GM19395 (cell line): Measurements from ENCODE around the gene PARD3.
"Not testable (repeated sequence)": the region's sequence is repeated elsewhere in the genome, so short reads cannot be mapped to it uniquely, and the experiment has no call there.

Experiments
- ATAC-seq: cut with Tn5 transposase; IDR thresholded peaks from one replicate; pipeline ENCODE4 v1.9.1; 2021; ENCODE audit warnings: mild to moderate bottlenecking, moderate library complexity; ENCODE audit not compliant: unreplicated experiment

PARD3 gene

GRCh38 chr10:34815185-34816084 lies at the start of gene PARD3:
PARD3 (minus strand) TSS chr10:34815296; CDS start chr10:34814995, 301 bp downstream.
- peak; percentile 56 for ATAC-seq

DNA sequence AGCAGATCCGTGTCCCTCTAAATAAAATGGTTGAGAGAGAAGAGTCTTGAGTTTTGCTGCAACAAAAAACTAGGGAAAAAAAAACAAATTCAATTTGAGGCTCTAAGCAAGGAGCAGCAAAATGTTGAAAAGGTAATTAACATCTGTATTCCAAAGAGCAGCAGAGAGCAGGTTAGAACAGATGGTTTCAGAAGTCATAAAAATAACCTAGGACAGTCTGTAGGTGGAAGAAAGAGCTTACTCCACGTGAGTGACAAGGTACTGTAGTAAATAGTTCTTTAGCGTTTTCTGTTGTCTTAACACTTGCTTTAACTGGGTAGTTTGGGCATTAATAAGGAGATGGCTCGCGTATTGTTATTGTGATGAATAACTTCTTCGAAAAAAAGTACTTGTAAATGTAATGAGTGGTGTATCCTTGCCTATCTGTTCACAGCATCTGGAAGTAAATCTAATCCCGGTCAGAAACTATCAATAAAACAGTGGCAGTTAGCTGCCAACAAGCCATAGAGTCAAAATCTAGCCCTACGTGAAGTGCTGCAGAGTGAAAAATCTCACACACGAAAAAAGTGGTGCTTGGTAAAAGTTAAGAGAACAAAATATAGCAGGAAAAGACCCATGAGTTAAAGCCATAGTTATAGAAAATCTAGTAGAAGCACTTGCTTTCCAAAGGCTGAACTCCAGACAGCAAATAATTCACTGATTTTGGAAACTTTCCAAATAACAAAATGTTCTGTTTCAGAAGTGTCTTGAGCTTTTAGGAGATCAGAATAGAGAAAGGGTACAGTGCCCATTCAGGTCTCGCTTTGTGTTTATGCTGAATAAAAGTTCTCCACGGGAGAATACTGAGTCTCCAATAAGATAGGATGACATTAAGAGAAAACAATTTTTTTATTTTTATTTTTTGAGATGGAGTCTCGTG lies 49.3 kb upstream of the PARD3 start:
- ATAC-seq, result no peak

- ATAC-seq, result no peak
These were observed 47.8 kb upstream of the PARD3 start for GRCh38 chr10:34862892-34863291.

DNA sequence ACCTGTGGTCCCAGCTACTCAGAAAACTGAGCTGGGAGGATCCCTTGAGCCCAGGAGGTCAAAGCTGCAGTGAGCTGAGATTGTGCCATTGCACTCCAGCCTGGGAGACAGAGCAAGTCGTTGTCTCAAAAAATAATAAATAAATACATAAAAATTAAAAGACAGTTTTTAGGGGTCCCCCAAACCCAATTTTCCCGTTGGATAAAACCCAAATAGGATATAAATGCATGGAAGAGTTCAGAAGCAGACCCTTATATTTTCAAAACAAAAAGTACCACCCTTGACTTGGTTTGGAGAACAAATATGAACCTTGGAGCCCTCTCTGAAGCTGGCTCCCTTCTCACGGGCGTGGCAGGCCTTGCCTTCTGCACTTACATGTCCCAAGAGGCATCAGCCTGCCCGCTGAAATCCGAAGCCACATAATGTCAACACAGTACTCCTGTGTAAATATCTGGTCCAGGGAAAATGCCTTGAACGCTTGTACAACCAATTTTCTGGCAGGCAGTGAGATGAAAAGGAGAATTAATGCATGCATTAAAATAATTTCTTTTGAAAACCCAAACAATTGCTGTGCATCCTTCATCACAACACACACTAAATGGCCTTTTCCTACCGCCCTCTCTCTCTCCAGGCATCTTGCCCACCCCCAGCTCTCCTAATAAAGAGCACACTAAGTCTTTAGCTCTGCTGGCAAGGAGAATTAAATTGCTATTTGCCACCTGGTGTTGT lies 46.4 kb upstream of the PARD3 start:
- ATAC-seq, result no peak

GRCh38 chr10:34859170-34859569 lies 44.1 kb upstream of the PARD3 start:
- no peak for ATAC-seq

DNA sequence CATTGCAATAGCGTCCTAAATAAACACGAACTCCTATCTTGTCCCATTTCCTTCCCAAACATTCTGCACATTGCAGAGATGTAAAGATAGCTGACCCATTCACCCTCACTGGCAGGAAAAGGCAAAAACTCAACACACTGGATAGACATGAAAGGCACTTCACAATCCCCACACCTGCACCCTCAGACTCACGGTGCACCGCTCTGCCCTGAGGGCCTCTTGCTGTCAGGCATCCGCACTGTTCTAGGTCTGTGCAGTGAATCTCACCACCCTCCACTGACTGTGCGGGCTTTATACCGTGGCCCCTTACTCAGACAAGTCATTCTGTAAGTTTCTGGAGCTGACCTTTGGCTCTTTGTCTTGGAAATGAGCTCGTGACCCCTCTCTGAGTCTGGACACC lies 42.9 kb upstream of the PARD3 start:
- no peak for ATAC-seq

- no peak for ATAC-seq
These were observed 39.1 kb upstream of the PARD3 start for GRCh38 chr10:34854147-34854601.

- ATAC-seq, result no peak
These were observed 38.3 kb upstream of the PARD3 start for GRCh38 chr10:34853357-34853756.

DNA sequence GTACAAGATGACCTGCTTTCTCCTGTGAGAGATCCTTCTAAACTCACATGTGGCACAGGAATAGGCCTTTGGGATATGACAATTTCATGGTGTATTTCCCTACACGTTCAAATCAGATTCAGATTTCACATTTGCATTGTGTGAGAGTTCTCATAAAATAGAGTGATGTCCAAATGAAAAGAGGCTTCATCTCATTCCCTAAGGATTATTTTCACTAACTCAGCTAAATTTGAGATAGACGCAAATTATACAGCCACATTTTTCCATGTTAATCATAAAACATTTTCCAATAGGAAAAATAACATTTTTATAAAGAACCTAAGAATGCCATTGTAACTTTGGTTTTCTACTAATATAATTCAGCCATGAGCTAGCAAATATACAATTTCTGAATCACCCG lies 35.5 kb upstream of the PARD3 start:
- ATAC-seq, result no peak

DNA sequence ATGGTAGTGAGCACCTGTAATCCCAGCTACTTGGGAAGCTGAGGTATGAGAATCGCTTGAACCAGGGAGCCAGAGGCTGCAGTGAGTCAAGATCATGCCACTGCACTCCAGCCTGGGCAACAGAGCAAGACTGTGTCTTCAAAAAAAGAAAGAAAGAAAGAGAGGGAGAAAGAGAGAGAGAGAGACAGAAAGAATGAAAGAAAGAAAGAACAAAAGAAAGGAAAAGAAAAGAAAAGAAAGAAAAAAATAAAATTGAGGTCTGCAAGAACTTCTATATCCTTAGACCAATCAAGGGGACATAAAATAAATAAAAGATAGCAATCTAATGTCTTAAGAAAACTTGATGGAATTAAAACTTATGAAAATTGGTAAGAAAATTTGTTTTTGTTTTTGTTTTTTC lies 34.9 kb upstream of the PARD3 start:
- no peak for ATAC-seq

- no peak for ATAC-seq
These were observed 30.0 kb upstream of the PARD3 start for GRCh38 chr10:34845070-34845469.

DNA sequence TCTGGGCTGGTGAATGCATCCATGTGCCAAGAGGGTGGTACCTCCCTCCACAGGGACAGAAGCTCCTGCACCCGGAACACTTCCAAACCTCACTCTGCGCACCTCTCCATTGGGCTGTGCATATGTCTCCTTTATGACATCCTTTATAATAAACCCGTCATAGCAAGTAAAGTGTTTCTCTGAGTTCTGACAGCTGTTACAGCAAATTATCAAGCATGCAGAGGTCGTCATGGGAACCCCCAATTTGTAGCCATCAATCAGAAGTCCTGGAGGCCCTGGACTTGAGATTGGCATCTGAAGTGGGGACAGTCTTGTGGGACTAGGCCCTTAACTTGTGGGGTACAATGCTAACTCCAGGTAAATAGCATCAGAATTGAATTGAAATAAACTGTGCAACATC lies 29.4 kb upstream of the PARD3 start:
- ATAC-seq, result no peak

GRCh38 chr10:34843470-34843869 lies 28.4 kb upstream of the PARD3 start:
- ATAC-seq, result not testable (repeated sequence)

- ATAC-seq, result no peak
These were observed 23.3 kb upstream of the PARD3 start for GRCh38 chr10:34838366-34838900.

GRCh38 chr10:34835908-34836508 lies 20.9 kb upstream of the PARD3 start:
- ATAC-seq, result peak; percentile 95

- ATAC-seq, result no peak
These were observed 19.2 kb upstream of the PARD3 start for GRCh38 chr10:34834274-34834673.

DNA sequence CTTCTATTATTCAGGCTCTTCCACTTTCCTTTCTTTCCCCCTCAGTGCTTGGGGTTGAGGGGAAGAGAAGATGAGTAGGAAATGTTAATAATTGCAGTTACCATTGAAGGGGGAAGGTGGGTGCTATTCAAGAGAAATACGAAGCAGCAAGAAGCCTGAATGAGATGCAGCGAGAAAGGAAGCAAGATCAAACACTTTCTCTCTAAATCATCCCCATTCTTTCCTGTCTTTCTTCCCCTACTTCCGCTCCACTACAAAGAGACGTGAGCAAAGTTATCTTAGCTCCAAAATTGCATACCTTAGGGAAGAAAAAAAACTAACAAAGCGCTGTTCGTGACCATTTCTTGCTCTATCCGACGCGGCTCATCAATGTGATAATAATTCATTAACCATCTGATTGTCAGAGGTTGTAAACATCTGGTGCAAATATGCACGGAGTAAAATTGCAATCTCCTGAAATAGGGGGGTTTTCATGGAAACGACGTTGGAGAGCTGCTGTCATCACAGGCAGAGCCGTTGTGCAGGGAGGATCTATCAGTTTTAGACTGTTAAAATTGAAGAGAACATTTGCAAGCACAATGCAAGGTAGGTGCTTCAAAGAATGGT lies 15.2 kb upstream of the PARD3 start:
- no peak for ATAC-seq

GRCh38 chr10:34826857-34827766 lies 12.0 kb upstream of the PARD3 start:
- ATAC-seq, result no peak

DNA sequence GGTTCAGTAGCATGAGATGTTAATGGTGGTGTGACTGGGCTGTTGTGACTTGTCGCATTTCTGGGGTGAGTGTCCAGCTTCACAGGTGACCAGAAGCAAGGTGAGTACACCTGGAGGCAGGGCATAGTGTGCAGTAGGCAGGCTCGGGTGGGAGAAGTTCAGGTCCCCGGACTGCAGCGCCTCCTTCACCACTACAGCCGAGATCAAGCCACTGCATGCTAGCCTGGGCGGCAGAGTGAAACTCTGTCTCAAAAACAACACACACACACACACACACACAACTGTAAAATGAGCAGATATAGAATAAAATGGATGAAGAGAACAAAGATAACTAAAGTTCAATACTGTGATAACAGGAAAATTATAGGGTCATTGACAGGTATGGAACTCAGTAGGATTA lies 11.1 kb upstream of the PARD3 start:
- ATAC-seq, result no peak
